Bronchial epithelial cell (primary cell): ENCODE data around the gene NHEJ1. TPM values are rescaled to one million over a fixed set of nuclear protein-coding genes. Genes with fewer than 3 reads are reported as not detected.

Experiments
- DNase-seq: peaks from one replicate; pipeline ENCODE4 v3.0.0-alpha.2; 2010; ENCODE audit warnings: low read depth
- FAIRE-seq: peaks from 2 replicates; lab custom pipeline; 2011; peaks lifted over from hg19 to GRCh38; lab: Jason Lieb, UNC
- H3K27me3 ChIP-seq: 2 replicates; pipeline ENCODE4 v1.5.1; 2011; ENCODE audit warnings: low read length; ENCODE audit not compliant: control insufficient read depth, insufficient read depth
- H3K36me3 ChIP-seq: 2 replicates; pipeline ENCODE4 v1.5.1; 2011; ENCODE audit warnings: low read length; ENCODE audit not compliant: control insufficient read depth, insufficient read depth
- H3K4me3 ChIP-seq: 2 replicates; pipeline ENCODE4 v1.5.1; 2011; ENCODE audit warnings: mild to moderate bottlenecking, low read depth, low read length, control low read depth
- CTCF ChIP-seq: IDR thresholded peaks from 2 replicates; pipeline ENCODE4 v1.5.1; 2011; ENCODE audit warnings: mild to moderate bottlenecking, moderate library complexity, low read length, control low read depth, inconsistent platforms; ENCODE audit not compliant: insufficient read depth, severe bottlenecking
- total RNA-seq: library from RNA; depleted of rRNA; stranded (reverse); fragments of >200 nt; gene quantifications from 2 replicates; pipeline ENCODE4 v1.2.1, GENCODE V29; 2014

NHEJ1 gene
- total RNA-seq, 1 donor from 2014 or later: 22.1 TPM

GRCh38 chr2:219060821-219061791, 99.5 kb downstream of the NHEJ1 start, which contains the start of gene IHH:
TSS of gene IHH (minus strand) at chr2:219060921. CDS start at chr2:219060467, 454 bp downstream.
- H3K4me3 ChIP-seq: no peak within 1 kb of the TSS
- H3K27me3 ChIP-seq: peaks cover 46% of the 10 kb centered on the region

GRCh38 chr2:219059725-219060682, 100.6 kb downstream of the NHEJ1 start:
- Histone ChIP-seq H3K27me3 (peaks cover 49% of the 10 kb centered on the region), H3K4me3 (no peak overlapping the region), H3K36me3 (no peaks in the 10 kb centered on the region)
- DNase-seq (no peak), FAIRE-seq (no peak)
- no peak for TF ChIP-seq CTCF

More at GRCh38 chr2:219060821-219061791, 99.5 kb downstream of the NHEJ1 start, which contains the start of gene IHH:
- DNase-seq: no peak
- H3K36me3 ChIP-seq: no peaks in the 10 kb centered on the region
- no peak for TF ChIP-seq CTCF
- no peak for FAIRE-seq

- H3K36me3 ChIP-seq: no peaks in the 10 kb centered on the region
- no peak overlapping the region for H3K4me3 ChIP-seq
- TF ChIP-seq CTCF: no peak
- no peak for DNase-seq
- no peak for FAIRE-seq
- H3K27me3 ChIP-seq: peaks cover 49% of the 10 kb centered on the region
Observed at GRCh38 chr2:219059375-219059724, 101.3 kb downstream of the NHEJ1 start.

GRCh38 chr2:219058541-219059374, 101.9 kb downstream of the NHEJ1 start:
- Histone ChIP-seq H3K36me3 (no peaks in the 10 kb centered on the region), H3K4me3 (no peak overlapping the region), H3K27me3 (peaks cover 47% of the 10 kb centered on the region)
- TF ChIP-seq CTCF: no peak
- DNase-seq (no peak), FAIRE-seq (no peak)
